ENCODE measurements around the gene TSC22D4.

TSC22D4 gene

DNA sequence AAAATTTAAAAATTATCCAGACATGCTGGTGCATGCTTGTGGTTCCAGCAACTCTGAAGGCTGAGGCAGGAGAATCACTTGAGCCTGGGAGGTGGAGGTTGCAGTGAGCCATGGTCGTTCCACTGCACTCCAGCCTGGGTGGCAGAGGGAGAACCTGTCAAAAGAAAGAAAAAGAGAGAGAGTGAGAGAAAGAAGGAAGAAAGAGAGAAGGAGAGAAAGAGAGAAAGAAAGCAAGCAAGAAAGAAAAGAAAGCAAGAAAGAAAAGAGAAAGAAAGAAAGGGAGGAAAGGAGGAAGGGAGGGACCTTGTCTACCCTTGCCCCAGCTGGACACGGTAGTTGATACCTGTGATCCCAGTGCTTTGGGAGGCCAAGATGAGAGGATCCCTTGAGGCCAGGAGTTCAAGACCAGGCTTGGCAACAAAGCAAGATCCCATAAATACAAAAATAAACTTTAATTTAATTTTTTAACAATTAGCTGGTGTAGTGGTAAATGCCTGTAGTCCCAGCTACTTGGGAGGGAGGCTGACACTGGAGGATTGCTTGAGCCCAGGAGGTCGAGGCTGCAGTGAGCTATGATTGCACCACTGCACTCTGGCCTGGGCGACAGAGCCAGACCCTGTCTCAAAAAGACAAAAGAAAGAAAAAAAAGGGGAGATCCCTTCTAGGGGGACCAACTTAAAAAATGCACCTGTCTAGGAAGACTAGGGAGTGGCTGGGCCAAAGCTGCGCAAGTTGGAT is 13.9 kb upstream of the TSC22D4 start:
- no peak for DNase-seq

GRCh38 chr7:100491192-100491578 is 12.2 kb upstream of the TSC22D4 start:
- no peak for DNase-seq

DNA sequence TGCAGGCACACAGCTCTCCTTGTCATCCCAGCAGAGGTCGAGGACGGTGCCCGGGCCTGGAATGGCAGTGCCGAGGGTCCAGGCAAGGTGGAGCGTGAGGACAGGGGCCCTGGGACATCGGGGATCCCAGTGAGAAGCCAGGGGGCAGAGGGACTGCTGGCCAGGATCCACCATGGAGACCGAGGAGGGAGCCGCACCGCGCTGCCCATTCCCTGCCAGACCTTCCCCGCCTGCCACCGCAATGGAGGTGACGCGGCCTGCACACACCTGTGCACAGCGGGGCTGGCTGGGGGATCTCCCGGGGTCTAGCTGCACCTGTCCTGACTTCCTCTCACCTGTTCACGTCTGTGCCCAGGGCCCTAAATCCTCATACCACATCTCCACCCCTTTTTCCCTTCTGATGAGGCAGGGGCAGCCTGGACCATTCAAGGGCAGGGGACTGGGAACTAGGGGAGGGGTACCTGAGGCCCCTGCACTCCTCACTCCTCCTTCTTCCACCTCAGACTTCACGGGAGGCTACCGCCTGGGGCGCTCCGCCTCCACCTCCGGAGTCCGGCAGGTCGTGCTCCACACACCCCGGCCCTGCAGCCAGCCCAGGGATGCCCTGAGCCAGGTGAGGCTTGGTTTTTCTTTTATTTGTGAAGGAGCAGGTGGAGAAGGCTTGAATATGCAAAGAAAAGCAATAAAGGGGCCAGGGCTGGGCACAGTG is 11.6 kb upstream of the TSC22D4 start:
- no peak for DNase-seq

GRCh38 chr7:100489824-100490223 is 10.8 kb upstream of the TSC22D4 start:
- peak; percentile 53 for DNase-seq

- no peak for DNase-seq
Observed at GRCh38 chr7:100489121-100489520, 10.1 kb upstream of the TSC22D4 start.

- no peak for DNase-seq
Observed at GRCh38 chr7:100488333-100489095, 9.5 kb upstream of the TSC22D4 start.

GRCh38 chr7:100486753-100487446 is 7.9 kb upstream of the TSC22D4 start:
- DNase-seq = no peak

DNA sequence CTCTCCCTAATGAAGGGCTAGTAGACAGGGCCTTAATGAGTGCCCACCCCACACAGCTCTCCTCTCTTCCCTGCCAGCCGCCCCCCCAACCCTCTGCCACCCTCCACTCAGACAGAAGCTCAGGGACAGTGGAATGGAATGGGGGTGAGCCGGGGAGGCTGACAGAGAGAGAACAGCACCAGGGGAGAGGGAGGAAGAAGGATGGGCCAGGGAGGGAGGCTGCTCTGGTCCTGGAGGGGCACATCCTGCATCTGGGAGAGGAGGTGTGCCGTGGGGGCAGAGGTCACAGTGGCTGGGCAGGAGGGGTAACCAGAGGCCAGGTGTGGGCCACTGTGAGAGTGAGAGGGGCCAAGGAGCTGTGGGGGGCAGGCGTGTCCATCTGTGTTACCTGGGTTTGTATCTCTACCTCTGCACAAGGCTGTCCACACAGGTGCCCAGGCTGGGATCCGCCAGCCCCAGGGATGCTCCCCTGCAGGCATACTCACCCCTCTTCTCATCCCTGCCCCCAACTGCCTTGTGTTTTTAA is 7.2 kb upstream of the TSC22D4 start:
- DNase-seq = no peak

- no peak for DNase-seq
Observed at GRCh38 chr7:100485471-100485876, 6.5 kb upstream of the TSC22D4 start.

DNA sequence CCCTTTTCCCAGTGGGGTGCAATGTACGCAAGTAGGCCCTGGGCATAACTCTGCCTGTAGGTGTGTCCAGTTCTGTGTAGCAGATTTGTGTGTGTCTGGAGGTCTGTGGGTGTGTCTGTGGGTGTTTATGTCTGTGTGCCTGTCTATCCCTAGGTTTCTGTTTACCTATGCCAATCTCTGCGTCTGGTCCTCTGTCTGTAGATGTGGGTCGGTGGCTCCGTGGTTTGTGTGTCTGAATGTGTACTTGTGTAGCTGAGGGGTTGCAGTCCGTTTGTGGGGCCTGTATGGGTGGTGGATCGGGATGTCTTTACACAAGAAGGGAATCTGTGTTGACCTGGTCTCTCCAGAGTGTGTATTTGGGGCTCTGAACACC is 5.6 kb upstream of the TSC22D4 start:
- no peak for DNase-seq

DNA sequence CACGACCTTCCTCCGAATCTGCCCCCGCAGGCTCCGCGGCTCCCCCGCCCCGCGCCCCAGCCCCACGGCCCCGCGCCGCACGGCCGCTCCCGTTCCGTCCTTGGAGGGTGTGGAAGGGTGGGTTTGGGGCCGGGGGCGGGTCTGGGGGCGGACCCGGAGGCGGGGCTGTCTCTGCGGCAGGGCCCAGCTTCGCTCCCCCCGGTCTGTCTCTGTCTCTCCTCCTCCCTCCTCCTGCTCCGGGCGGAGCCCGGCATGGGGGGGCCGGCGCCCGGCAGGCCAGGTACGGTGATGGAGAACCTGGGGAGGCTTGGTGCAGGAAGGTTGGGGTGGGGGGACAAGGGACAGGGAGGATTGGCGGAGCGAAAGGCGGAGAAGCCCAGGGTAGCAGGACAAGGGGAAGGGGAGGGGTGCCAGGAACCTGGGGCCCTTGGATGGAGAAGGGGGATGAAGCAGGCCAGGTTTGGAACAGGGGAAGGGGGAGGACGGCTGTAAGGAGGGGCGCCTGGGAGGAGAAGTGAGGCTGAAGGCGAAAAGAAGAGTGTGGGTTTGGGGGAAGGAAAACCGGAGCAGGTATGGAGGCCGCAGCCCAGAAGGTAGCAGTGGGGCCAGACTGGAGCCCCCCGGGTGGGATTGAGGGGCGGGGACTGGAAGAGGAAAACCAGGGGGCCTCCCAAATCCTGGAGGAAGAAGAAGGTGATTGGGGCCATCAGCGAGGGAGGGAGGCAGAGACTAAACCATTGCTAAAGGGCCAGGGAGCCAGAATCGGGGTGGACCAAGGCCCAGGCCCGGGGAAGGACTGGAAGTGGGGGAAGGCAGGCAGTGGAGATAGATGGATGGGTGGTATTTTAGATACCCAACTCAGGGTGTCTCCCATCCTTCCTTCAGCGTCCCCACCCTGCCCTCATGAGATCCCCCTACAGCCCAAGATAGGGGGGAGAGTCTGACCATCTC is 5.0 kb upstream of the TSC22D4 start, which contains the start of gene NYAP1:
Gene NYAP1 (plus strand): TSS at position 206 of the 951 bp plus-strand sequence. CDS start 1,385 bp downstream, outside the sequence.
- DNase-seq = peak; percentile 68

GRCh38 chr7:100483090-100483721 is 4.2 kb upstream of the TSC22D4 start:
- DNase-seq = peak; percentile 86

- no peak for DNase-seq
Observed at GRCh38 chr7:100482728-100483089, 3.7 kb upstream of the TSC22D4 start.

DNA sequence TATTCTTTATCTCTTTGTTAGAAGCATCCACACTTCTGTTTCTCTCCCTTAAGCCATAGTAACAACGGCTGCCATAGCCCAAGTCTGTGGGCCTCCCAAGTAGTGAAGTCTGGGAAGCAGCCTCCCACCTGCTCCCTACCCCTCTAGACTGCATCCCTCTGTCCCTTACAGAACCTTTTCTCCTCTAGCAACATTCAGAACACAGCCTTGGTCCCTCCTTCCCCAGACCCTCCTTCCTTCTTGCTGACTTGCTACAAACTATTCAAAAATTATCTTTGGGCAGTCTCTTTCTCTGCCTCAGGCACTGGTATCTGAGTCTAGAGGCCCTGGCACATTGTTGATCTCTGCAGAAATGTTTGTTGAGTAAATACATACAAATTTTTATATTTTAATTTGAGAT is 2.5 kb upstream of the TSC22D4 start:
- no peak for DNase-seq

- no peak for DNase-seq
Observed at GRCh38 chr7:100477871-100478267, 1.1 kb downstream of the TSC22D4 start.

GRCh38 chr7:100476903-100477870 is 1.8 kb downstream of the TSC22D4 start:
- DNase-seq = peak; percentile 41

DNA sequence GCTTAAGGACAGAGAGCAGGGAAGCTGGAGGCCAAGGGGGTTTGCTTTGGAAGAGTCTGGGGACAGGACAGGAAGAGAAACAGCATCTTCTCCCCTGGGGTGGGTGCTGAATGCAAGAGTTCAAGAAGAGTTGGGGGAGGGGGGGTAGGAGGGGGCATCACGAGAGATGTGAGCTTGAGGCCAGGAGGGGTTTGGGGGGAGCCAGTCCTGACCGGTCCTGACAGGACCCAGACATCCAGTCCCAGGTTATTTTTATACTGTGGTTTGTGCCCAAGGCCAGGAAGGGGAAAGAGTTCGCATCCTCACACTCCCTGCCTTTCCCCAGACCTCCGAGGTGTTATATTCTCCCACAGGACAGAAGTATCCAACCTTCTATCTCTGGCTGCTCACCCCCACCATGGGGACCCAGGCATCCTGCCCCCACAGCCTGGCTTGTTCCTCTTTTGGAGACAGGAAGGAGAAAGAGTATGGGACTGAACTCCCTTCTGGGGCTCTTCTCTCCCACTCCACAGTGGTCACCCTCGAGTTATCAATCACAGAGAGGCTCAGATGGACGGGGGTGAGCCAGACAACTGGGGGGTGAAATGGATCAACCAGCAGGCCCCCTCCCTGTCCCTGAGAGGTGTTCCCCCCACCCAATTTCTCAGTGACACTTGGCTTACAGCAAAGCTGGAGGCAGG is 2.8 kb downstream of the TSC22D4 start:
- DNase-seq = no peak

DNA sequence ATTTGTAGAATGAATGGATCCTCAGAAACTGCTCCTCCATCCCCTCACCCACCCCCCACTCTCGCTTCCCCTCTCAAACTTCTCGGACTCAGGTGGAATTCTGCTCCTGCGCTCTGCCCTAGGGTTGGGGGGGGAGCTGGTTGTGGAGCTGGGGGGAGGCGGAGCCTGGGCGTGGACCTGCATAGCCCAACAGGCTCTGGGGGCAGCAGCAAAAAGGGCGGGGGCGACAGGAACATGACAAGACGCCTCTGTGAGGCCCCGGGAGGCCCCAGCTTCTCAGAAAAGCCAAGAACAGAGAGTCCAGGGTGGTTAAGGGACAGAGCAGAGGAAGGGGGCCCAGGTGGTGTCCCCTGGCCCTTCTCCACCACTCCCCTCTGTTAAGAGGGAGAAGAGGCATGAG is 3.5 kb downstream of the TSC22D4 start:
- DNase-seq = no peak

- DNase-seq = peak; percentile 22
Observed at GRCh38 chr7:100472854-100473499, 6.0 kb downstream of the TSC22D4 start.
